ENCODE measurements around the gene C4orf17.
"Not testable (repeated sequence)": the region's sequence is repeated elsewhere in the genome, so short reads cannot be mapped to it uniquely, and the experiment has no call there.

The C4orf17 gene

DNA sequence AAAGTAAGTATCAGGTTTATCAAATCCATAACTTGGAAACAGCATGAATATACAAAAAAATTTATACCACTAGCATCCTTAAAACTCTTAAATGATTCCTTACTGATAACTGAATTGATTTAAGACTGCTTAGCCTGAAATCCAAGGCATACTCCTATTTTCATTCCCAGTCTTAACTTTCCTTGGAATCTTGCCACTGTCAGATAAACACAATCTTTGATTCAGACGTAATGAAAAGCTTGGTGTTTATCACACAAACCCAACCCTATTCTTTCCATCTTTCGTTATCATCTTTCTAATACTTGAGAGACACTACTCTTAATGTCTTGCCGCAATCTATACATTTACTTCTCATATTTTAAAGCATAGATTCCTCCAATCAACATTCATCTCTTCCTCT is 19.1 kb downstream of the C4orf17 start:
- no peak overlapping the region for H3K27ac ChIP-seq
- DNase-seq (ENCODE audit: low spot score), result no peak
- POLR2A ChIA-PET (ENCODE audit: low non-redundant PET), result no interaction called here
- CTCF ChIA-PET, result no interaction called here
- TF ChIP-seq CTCF (conservative IDR thresholded peaks at IDR 0.05; ENCODE audit: low read depth), result no peak

GRCh38 chr4:99534699-99535098 is 23.9 kb downstream of the C4orf17 start:
- H3K27ac ChIP-seq; CTCF ChIA-PET; POLR2A ChIA-PET (ENCODE audit: low non-redundant PET); DNase-seq (ENCODE audit: low spot score): not testable (repeated sequence)

DNA sequence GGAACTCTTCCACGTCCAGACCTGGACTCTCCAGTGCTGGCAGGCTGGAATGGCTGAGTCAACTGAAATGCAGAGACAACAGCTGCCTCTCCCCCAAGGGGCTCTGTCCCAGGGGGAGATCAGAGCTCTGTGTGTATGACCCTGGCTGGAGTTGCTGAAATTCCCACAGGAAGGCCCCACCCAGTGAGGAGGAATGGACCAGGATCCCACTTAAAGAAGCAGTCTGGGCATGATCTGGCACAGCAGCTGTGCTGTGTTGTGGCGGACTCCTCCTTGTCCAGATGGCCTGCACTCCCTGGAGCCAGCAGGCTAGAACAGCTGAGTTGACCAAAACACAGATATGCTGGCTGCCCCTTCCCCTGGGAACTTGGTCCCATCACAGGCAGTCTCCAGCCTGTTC is 25.4 kb downstream of the C4orf17 start:
- no peak overlapping the region for H3K27ac ChIP-seq
- TF ChIP-seq CTCF (conservative IDR thresholded peaks at IDR 0.05; ENCODE audit: low read depth), result no peak
- no peak for DNase-seq (ENCODE audit: low spot score)
- CTCF ChIA-PET, result no interaction called here
- POLR2A ChIA-PET (ENCODE audit: low non-redundant PET), result no interaction called here

DNA sequence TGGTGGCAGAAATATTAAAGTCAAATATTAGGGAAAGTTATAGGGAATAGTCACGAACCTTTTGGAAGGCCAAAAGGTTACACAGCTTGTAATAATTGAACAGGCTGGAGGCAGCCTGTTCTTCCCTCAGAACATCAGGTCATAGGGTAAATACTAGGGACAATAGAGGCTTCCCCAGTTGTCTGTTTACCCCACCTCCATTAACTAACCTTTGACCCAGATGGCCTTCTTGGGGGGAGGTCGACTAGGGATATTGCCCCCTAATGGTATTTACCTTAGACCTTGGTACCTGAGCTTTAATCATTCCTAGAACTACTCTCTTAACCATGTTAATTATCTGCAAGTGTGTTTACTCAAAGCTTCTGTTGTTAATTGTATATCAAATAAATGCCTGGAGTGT is 26.0 kb downstream of the C4orf17 start:
- CTCF ChIA-PET, result no interaction called here
- POLR2A ChIA-PET (ENCODE audit: low non-redundant PET), result no interaction called here
- no peak overlapping the region for H3K27ac ChIP-seq
- TF ChIP-seq CTCF (conservative IDR thresholded peaks at IDR 0.05; ENCODE audit: low read depth), result no peak
- no peak for DNase-seq (ENCODE audit: low spot score)

DNA sequence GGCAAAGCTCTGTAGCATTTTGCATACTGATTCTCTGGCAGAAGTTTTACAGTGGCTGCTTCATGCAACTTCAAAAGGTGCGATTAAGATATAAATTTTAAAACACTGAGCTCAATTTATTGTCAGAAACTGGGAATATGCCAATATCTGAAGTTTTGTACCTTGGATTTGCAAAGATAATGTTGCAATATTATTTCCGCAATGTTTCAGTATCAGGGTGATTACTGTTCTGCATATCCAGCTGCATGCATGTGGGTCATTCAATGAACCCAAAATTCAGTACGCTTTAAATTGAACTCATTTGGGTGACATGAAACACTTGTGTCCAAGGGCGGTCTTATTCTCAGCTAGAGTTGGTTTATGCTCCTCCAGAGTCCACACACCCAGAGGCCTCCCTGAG is 26.9 kb downstream of the C4orf17 start:
- ChIA-PET CTCF (no interaction called here), POLR2A (ENCODE audit: low non-redundant PET) (no interaction called here)
- H3K27ac ChIP-seq, result no peak overlapping the region
- no peak for TF ChIP-seq CTCF (conservative IDR thresholded peaks at IDR 0.05; ENCODE audit: low read depth)
- no peak for DNase-seq (ENCODE audit: low spot score)

DNA sequence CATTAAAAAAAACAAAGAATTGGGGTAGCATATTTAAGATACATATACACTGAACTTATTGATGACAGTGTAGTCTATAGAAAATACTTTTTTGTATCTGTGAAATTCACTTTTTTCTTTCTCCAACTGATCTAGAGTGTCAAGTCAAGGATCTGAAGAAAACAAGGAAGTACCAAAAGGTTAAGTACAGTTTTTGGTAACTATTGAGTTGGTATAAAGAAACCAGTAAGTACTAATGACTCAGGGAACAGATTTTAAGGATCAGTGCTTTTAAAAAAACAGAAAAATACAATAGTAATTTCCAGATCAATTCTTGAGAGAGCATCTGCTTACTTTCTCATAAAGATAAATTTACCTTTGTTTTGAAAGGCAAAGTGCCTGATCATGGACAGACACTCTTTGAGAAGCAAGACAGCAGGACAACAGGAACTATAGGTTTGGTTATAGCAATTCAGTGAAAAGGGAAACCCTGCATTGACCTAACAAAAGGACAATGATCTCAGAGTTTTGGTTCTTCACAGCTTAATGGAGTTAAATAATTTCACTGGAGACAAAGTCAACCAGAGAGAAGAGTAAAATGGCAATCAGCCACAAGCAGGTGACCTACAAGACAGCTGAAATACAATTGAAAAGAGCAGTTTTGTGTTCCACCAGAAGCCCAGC is 29.6 kb downstream of the C4orf17 start:
- TF ChIP-seq CTCF (conservative IDR thresholded peaks at IDR 0.05; ENCODE audit: low read depth), result no peak
- no peak for DNase-seq (ENCODE audit: low spot score)
- H3K27ac ChIP-seq, result no peak overlapping the region
- CTCF ChIA-PET, result no interaction called here
- POLR2A ChIA-PET (ENCODE audit: low non-redundant PET), result no interaction called here

DNA sequence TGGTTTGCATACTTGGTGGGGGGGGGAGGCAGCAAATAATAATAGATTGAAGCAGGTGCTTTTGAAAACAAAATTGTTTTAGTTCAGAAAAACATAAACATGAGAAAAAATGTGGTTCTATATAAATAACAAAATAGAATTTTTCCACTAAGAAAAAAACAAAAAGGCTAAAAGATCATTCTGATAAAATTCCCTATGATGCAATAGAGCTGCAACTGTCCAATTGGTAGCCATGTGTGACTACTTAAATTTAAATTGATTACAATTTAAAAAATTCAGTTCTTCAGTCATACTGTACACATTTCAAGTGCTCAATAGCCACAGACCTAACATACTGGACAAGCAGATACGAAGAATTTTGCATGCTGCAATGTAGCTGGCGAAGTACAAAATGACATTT is 42.1 kb downstream of the C4orf17 start:
- POLR2A ChIA-PET (ENCODE audit: low non-redundant PET), result no interaction called here
- H3K27ac ChIP-seq, result no peak overlapping the region
- CTCF ChIA-PET, result interaction anchor here (0.7 kb wide), 1 partner anchor 1846 kb away, joined by 5 read pairs; no protein-coding TSS in a partner anchor
- TF ChIP-seq CTCF (conservative IDR thresholded peaks at IDR 0.05; ENCODE audit: low read depth), result no peak
- no peak for DNase-seq (ENCODE audit: low spot score)

Data from RWPE1 (cell line).